H4 (cell line): ENCODE data around the gene OASL. TPM values are rescaled to one million over a fixed set of nuclear protein-coding genes. Genes with fewer than 3 reads are reported as not detected.

Experiments used
- total RNA-seq: library from RNA; depleted of rRNA; stranded (reverse); fragments of >200 nt; shearing (Covaris generic); gene quantifications from 2 replicates; pipeline ENCODE4 v1.2.3, GENCODE V29; 2014; rRNA removed

OASL gene
- total RNA-seq, 1 experiment from 2014 or later = 5.3 TPM

Other genes starting within 250 kb of the OASL start
- 4.0 and 4.7 TPM in 2 replicates for gene SPPL3, start 134.9 kb downstream of the OASL start, total RNA-seq
- gene HNF1A, start 60.7 kb downstream of the OASL start, total RNA-seq = not detected in 2 replicates
- 8.1 and 15.5 TPM in 2 replicates for gene C12orf43, start 22.8 kb downstream of the OASL start, total RNA-seq
- 1.5 and 2.4 TPM in 2 replicates for gene P2RX7, start 93.6 kb upstream of the OASL start, total RNA-seq
- 52.3 and 61.7 TPM in 2 replicates for gene P2RX4, start 170.9 kb upstream of the OASL start, total RNA-seq